ENCODE measurements around the gene ZSCAN20.

ZSCAN20 gene

DNA sequence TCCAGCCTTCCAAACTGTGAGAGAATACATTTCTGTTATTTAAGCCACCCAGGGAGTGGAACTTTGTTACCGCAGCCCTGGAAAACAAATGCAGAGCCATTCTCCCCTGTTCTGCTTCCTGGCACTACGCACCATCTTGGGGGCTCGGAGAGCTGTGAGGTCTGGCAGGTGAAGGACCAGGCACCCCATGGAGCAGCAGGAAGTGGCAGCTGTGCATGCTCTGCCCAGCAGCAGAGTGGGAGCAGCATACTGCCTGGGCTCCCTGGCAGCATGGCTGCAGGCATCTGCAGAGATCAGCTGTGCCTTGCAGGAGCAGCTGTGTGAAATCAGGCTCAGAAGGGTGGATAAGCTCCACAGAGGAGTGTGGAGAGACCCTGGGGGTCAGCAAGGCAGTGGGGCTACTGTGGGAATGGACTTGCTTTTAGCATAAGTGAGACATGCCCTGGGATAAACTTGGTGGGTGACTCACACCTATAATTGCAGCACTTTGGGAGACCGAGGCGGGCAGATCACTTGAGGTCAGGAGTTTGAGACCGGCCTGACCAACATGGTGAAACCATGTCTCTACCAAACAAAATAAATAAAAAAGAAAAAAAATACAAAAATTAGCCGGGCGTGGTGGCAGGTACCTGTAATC lies 17.7 kb upstream of the ZSCAN20 start:
- Histone ChIP-seq H3K36me3 (ENCODE audit: insufficient read depth, low read length) (no peaks in the 10 kb centered on the region), H3K27me3 (ENCODE audit: control insufficient read depth in 1 of 2, insufficient read depth in 2 of 2, low read length in 2 of 2) (no peaks in the 10 kb centered on the region), H3K9me3 (ENCODE audit: low read length) (no peaks in the 10 kb centered on the region), H3K27ac (ENCODE audit: low read depth, low read length) (no peak overlapping the region), H3K9ac (ENCODE audit: low read length) (no peak overlapping the region), H3K4me1 (ENCODE audit: insufficient read depth, low read length) (peaks cover 24% of the 10 kb centered on the region), H3K4me3 (ENCODE audit: low read depth in 1 of 2, low read length in 2 of 2) (no peak overlapping the region)

DNA sequence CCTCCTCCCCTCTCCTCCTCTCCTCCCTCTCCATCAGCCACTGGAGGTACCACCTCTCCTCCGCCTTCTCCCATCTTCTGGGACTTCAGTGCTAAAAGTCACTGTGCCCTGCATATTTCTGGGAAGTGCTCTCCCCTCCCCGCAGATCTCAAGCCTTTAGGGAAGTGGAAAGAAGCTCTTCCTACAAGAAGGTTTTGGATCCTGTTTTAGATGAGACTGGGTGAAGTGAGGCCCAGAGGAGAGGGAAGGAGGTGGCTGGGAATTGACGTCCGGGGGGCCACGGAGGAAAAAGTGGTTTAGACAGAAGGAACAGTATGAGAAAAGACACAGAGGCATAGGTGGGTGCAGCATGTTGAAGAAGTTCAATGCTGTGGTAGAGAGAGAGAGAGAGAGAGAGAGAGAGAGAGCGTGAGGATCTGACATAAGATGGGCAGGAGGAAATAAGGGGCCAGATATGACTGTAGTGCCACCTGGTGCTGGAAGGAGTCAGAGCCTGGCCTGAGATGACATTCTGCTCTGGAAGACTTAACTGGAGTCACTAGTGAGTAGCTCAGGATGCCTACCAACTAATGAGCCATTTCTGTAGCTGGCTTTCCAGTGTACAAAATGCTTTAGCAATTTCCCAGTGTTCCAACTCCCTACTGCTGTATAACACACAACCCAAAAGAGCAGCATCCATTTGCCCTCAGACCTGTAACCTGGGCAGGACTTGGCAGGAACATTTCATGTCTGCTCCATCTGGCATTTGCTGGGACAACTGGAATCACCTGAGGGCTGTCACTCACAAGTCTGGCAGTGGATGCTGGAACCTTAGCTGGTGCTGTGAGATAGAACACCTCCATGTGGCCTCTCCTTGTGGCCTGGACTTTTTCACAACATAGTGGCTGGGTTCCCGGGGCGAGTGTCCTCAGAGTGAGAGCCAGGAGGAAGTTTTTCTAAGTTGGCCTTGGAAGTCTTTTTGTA lies 16.6 kb upstream of the ZSCAN20 start:
- H3K27me3 ChIP-seq (ENCODE audit: control insufficient read depth in 1 of 2, insufficient read depth in 2 of 2, low read length in 2 of 2): no peaks in the 10 kb centered on the region
- H3K4me3 ChIP-seq (ENCODE audit: low read depth in 1 of 2, low read length in 2 of 2): no peak overlapping the region
- H3K36me3 ChIP-seq (ENCODE audit: insufficient read depth, low read length): no peaks in the 10 kb centered on the region
- H3K9ac ChIP-seq (ENCODE audit: low read length): no peak overlapping the region
- H3K27ac ChIP-seq (ENCODE audit: low read depth, low read length): peak overlapping the region; percentile 18
- peaks cover 35% of the 10 kb centered on the region for H3K4me1 ChIP-seq (ENCODE audit: insufficient read depth, low read length)
- no peaks in the 10 kb centered on the region for H3K9me3 ChIP-seq (ENCODE audit: low read length)

DNA sequence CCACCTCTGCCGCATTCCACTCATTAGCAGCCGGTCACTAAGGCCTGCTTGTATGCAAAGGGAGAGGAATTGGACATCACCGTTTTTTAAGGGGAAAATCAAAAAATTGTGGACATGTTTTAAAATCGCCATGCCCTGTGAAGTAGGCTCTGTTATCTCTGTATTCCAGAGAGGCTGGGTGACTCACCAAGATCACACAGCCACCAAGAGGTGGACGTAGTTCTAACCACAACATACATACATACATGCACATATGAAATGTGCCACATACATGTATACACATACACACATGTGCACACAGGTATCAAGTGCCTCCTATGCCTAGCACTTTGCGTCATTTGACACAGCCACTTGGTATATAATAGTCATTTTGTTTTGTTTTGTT lies 16.0 kb upstream of the ZSCAN20 start:
- no peak overlapping the region for H3K9ac ChIP-seq (ENCODE audit: low read length)
- no peak overlapping the region for H3K4me3 ChIP-seq (ENCODE audit: low read depth in 1 of 2, low read length in 2 of 2)
- H3K36me3 ChIP-seq (ENCODE audit: insufficient read depth, low read length): no peaks in the 10 kb centered on the region
- no peaks in the 10 kb centered on the region for H3K27me3 ChIP-seq (ENCODE audit: control insufficient read depth in 1 of 2, insufficient read depth in 2 of 2, low read length in 2 of 2)
- H3K9me3 ChIP-seq (ENCODE audit: low read length): no peaks in the 10 kb centered on the region
- peaks cover 42% of the 10 kb centered on the region for H3K4me1 ChIP-seq (ENCODE audit: insufficient read depth, low read length)
- peak overlapping the region; percentile 18 for H3K27ac ChIP-seq (ENCODE audit: low read depth, low read length)

DNA sequence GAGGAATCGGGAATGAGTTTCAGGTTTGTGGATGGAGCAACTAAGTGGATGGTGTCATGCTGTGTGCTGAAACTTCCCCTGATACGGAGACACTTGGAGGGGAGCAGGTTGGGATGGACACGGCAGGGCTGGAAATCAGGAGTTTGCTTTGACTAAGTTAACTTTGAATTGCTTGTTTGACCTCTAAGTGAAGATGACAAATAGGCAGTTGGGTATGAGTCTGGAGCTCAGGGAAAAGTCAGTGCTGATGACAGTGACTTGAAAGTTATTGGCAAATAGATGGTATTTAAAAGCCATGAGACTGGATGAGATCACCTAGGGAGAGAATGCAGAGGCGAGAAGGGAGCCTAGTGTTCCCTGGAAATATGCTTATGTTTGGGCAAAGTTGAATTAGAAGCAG lies 12.8 kb upstream of the ZSCAN20 start:
- peak overlapping the region; percentile 54 for H3K27ac ChIP-seq (ENCODE audit: low read depth, low read length)
- no peaks in the 10 kb centered on the region for H3K27me3 ChIP-seq (ENCODE audit: control insufficient read depth in 1 of 2, insufficient read depth in 2 of 2, low read length in 2 of 2)
- peaks cover 44% of the 10 kb centered on the region for H3K4me1 ChIP-seq (ENCODE audit: insufficient read depth, low read length)
- H3K4me3 ChIP-seq (ENCODE audit: low read depth in 1 of 2, low read length in 2 of 2): no peak overlapping the region
- H3K9me3 ChIP-seq (ENCODE audit: low read length): no peaks in the 10 kb centered on the region
- no peaks in the 10 kb centered on the region for H3K36me3 ChIP-seq (ENCODE audit: insufficient read depth, low read length)
- no peak overlapping the region for H3K9ac ChIP-seq (ENCODE audit: low read length)

DNA sequence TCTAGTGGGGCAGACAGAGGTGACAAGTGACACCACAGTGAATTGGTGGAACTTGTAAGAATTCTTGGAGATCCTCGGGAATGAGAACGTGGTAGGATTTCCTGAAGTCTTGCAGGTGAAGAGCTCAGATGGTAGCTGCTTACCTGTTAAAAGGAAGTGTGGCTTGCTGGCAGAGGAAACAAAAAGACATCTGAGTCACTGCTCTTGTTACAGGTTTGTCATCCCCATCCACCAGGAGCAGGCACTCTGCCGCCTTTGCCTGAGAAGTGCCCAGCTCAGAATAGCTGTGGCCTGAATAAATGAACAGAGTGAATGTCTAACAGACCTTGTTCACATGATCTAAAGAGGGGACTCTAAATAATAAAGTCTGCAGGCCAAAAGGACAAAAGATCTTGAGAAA lies 12.3 kb upstream of the ZSCAN20 start:
- no peak overlapping the region for H3K9ac ChIP-seq (ENCODE audit: low read length)
- H3K36me3 ChIP-seq (ENCODE audit: insufficient read depth, low read length): no peaks in the 10 kb centered on the region
- H3K9me3 ChIP-seq (ENCODE audit: low read length): no peaks in the 10 kb centered on the region
- no peak overlapping the region for H3K4me3 ChIP-seq (ENCODE audit: low read depth in 1 of 2, low read length in 2 of 2)
- H3K27ac ChIP-seq (ENCODE audit: low read depth, low read length): peak overlapping the region; percentile 78
- peaks cover 44% of the 10 kb centered on the region for H3K4me1 ChIP-seq (ENCODE audit: insufficient read depth, low read length)
- H3K27me3 ChIP-seq (ENCODE audit: control insufficient read depth in 1 of 2, insufficient read depth in 2 of 2, low read length in 2 of 2): no peaks in the 10 kb centered on the region

DNA sequence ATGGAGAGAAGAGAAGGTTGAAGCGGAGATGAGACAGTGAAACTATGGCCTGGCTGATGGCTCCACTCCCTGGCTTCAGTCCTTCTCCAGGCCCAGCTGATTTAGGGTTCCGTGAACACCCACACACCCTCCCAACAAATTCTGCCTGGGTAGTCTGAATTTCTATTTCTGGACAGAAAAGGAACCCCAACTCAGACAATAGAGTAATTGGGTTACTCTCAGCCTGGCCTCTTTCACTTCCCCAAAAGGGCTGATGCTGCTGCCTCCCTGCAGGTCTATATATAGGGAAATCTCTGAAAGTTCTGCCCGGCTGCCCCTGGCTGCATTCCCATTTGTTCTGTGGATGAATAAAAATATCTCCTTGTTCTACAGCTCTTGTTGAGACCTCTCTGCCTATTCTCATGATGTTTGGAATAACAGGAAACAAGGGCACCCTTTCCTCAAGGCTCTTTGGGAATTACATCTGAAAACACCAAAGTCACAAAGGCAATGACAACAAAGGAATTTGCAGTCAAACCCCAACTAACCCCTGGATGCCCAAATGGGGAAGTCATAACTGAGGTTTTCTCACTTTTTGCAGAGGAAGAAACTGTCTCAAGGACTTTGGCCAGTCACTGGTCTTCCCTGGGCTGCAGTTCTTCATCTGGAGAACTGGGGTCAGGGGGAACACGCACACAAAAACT lies 11.4 kb upstream of the ZSCAN20 start:
- Histone ChIP-seq H3K9ac (ENCODE audit: low read length) (no peak overlapping the region), H3K4me1 (ENCODE audit: insufficient read depth, low read length) (peaks cover 38% of the 10 kb centered on the region), H3K4me3 (ENCODE audit: low read depth in 1 of 2, low read length in 2 of 2) (peak overlapping the region in 1 of 2 donors; percentile 5), H3K27ac (ENCODE audit: low read depth, low read length) (peak overlapping the region; percentile 78), H3K36me3 (ENCODE audit: insufficient read depth, low read length) (no peaks in the 10 kb centered on the region), H3K27me3 (ENCODE audit: control insufficient read depth in 1 of 2, insufficient read depth in 2 of 2, low read length in 2 of 2) (no peaks in the 10 kb centered on the region), H3K9me3 (ENCODE audit: low read length) (no peaks in the 10 kb centered on the region)

DNA sequence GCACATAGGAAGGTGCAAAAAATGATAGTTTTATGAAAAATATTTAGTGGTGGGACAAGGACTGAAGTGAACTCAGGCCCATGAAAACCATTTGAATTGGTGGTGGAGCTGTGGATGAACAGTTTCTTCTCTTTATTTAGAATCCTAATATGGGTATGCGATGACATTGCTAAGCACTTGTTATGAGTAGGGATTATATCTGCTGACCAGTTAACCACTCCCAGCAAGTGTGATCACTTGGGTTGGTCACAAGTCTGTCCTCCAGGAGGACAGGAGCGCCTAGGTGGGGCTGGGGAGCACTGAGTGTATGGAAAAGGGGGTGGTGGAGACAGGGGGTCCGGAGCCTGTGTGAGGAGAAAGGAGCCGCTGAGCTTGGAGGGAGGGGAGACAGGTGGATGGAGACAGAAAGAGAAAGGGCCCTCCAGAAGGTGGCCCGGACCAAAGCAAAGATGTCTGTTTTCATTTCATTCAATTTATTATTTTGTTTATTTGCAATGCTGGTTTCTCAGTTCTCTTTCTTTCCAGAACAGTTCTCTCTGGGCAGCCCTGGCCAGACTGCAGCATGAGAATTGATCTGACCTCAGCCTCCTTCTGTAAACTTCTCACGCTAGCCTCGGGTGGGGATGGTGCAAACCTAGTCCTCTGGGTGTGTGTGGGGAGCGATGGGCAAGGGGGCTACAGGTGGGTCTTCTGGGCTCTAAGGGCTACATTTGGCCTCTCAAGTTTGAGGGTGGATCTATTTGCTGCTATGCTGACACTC lies 9.9 kb upstream of the ZSCAN20 start:
- H3K9me3 ChIP-seq (ENCODE audit: low read length): no peaks in the 10 kb centered on the region
- no peaks in the 10 kb centered on the region for H3K27me3 ChIP-seq (ENCODE audit: control insufficient read depth in 1 of 2, insufficient read depth in 2 of 2, low read length in 2 of 2)
- H3K4me3 ChIP-seq (ENCODE audit: low read depth in 1 of 2, low read length in 2 of 2): no peak overlapping the region
- H3K9ac ChIP-seq (ENCODE audit: low read length): no peak overlapping the region
- H3K4me1 ChIP-seq (ENCODE audit: insufficient read depth, low read length): peaks cover 40% of the 10 kb centered on the region
- no peaks in the 10 kb centered on the region for H3K36me3 ChIP-seq (ENCODE audit: insufficient read depth, low read length)
- no peak overlapping the region for H3K27ac ChIP-seq (ENCODE audit: low read depth, low read length)

DNA sequence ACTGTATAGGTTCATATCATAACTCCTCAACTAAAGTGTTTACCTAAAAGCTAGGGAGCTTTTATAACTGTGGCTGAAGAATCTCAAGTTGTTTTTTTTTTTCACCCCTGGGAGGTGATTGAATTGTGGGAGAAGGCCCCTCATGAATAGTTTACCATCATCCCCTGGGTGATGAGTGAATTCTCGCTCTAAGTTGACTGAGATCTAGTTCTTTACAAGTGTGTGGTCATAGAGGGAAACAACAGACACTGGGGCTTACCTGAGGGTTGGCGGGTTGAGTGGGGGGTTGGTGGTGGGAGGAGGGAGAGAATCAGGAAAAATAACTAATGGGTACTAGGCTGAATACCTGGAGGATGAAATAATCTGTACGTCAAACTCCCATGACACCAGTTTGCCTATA lies 7.9 kb upstream of the ZSCAN20 start:
- Histone ChIP-seq H3K27ac (ENCODE audit: low read depth, low read length) (no peak overlapping the region), H3K9ac (ENCODE audit: low read length) (no peak overlapping the region), H3K4me1 (ENCODE audit: insufficient read depth, low read length) (peaks cover 31% of the 10 kb centered on the region), H3K27me3 (ENCODE audit: control insufficient read depth in 1 of 2, insufficient read depth in 2 of 2, low read length in 2 of 2) (no peaks in the 10 kb centered on the region), H3K9me3 (ENCODE audit: low read length) (no peaks in the 10 kb centered on the region), H3K36me3 (ENCODE audit: insufficient read depth, low read length) (no peaks in the 10 kb centered on the region), H3K4me3 (ENCODE audit: low read depth in 1 of 2, low read length in 2 of 2) (no peak overlapping the region)

DNA sequence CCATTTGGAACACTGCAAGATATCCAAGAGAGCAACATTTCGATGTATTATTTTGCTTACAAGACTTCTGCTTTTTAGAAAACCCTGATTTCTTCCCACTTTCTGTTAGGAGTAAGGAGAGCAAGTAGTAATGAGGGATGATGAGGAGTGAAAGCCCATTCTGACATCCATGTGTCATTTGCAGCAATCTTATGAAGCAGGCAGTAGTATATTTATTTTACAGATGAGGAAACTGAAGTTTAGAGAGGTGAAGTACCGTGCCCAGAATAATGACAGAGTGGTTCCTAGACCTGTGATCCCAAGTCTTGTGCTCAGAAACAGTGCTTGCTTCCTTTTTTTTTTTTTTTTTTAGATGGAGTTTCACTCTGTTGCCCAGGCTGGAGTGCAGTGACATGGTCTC lies 7.1 kb upstream of the ZSCAN20 start:
- no peaks in the 10 kb centered on the region for H3K27me3 ChIP-seq (ENCODE audit: control insufficient read depth in 1 of 2, insufficient read depth in 2 of 2, low read length in 2 of 2)

DNA sequence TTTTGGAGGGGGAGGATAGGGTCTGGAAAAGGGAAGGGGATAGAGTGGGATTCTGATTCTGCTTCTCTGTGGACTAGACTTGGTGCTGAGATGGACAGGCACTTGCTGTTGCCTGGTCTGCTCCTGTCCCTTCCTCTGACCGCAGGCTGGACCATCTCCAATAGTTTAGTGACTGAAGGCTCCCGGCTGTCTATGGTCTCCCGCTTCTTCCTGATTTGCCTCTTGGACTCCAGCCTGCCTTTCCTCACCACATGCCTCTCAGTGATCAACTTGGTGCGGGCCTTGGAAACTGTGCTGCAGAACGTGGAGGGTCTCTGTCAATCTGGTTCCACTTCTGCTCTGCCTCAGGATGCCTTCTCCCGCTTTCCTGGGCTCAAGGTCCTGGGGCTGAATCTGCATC lies 6.3 kb upstream of the ZSCAN20 start:
- H3K9ac ChIP-seq (ENCODE audit: low read length): no peak overlapping the region
- H3K27ac ChIP-seq (ENCODE audit: low read depth, low read length): no peak overlapping the region
- H3K27me3 ChIP-seq (ENCODE audit: control insufficient read depth in 1 of 2, insufficient read depth in 2 of 2, low read length in 2 of 2): no peaks in the 10 kb centered on the region
- H3K36me3 ChIP-seq (ENCODE audit: insufficient read depth, low read length): no peaks in the 10 kb centered on the region
- no peak overlapping the region for H3K4me3 ChIP-seq (ENCODE audit: low read depth in 1 of 2, low read length in 2 of 2)
- H3K9me3 ChIP-seq (ENCODE audit: low read length): no peaks in the 10 kb centered on the region
- H3K4me1 ChIP-seq (ENCODE audit: insufficient read depth, low read length): peaks cover 26% of the 10 kb centered on the region

More for the DNA sequence above, 7.1 kb upstream of the ZSCAN20 start:
- no peak overlapping the region for H3K27ac ChIP-seq (ENCODE audit: low read depth, low read length)
- no peaks in the 10 kb centered on the region for H3K36me3 ChIP-seq (ENCODE audit: insufficient read depth, low read length)
- H3K4me1 ChIP-seq (ENCODE audit: insufficient read depth, low read length): peaks cover 27% of the 10 kb centered on the region
- no peak overlapping the region for H3K9ac ChIP-seq (ENCODE audit: low read length)
- no peak overlapping the region for H3K4me3 ChIP-seq (ENCODE audit: low read depth in 1 of 2, low read length in 2 of 2)
- H3K9me3 ChIP-seq (ENCODE audit: low read length): no peaks in the 10 kb centered on the region

DNA sequence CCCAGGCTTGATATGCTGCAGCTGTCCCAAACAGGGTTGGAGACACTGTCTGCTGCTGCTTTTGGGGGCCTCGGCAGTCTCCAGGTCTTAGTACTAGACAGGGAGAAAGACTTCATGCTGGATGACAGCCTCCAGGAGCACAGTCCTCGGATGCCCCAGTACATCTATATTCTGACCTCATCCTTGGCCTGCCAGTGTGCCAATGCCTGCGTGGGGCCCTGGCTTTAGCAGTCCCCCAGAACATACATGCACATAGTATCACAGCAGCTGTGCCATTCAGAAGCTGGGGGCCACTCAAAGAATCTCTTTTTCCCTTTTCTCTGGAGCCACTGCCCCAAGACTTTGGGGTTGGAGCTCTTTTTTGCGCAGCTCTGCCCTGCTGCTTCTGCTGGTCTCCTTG lies 4.4 kb upstream of the ZSCAN20 start:
- Histone ChIP-seq H3K4me3 (ENCODE audit: low read depth in 1 of 2, low read length in 2 of 2) (no peak overlapping the region), H3K27me3 (ENCODE audit: control insufficient read depth in 1 of 2, insufficient read depth in 2 of 2, low read length in 2 of 2) (no peaks in the 10 kb centered on the region), H3K9me3 (ENCODE audit: low read length) (no peaks in the 10 kb centered on the region), H3K4me1 (ENCODE audit: insufficient read depth, low read length) (peaks cover 30% of the 10 kb centered on the region), H3K27ac (ENCODE audit: low read depth, low read length) (no peak overlapping the region), H3K36me3 (ENCODE audit: insufficient read depth, low read length) (no peaks in the 10 kb centered on the region), H3K9ac (ENCODE audit: low read length) (no peak overlapping the region)

Measured in muscle layer of colon (tissue), 2 donors.